HepG2 (cell line): ENCODE data around the gene LDLRAD3. TPM values are rescaled to one million over a fixed set of nuclear protein-coding genes. Genes with fewer than 3 reads are reported as not detected.

ENCODE experiments used
- ATAC-seq: fragments of 200-7000 bp; cut with Tn5 transposase; 3 replicates; pipeline ENCODE4 v1.9.1; 2020; ENCODE audit warnings: mild to moderate bottlenecking, moderate library complexity
- BruUV-seq: library from RNA; stranded (reverse); fragments of 400-500 nt; replicated peaks from 2 replicates; lab custom pipeline; 2021; lab: Mats Ljungman, UMichigan
- CTCF ChIA-PET: fragments of 300-600 bp; formaldehyde crosslinking; extraction: SDS; loops from one replicate; lab custom pipeline; 2021; ENCODE audit warnings: low total read pairs, inconsistent platforms, low intra/inter-chr PET ratio; lab: Yijun Ruan, JAX
- POLR2A ChIA-PET: fragments of 350-600 bp; sonication (Branson Sonifier 250); formaldehyde crosslinking; loops from one replicate; lab custom pipeline; 2020; ENCODE audit warnings: antibody characterized with exemption, inconsistent platforms; lab: Yijun Ruan, JAX
- DNase-seq: peaks from one replicate; pipeline ENCODE4 v3.0.0-alpha.2; 2015; ENCODE audit warnings: low spot score
- FAIRE-seq: peaks from 3 replicates; lab custom pipeline; 2011; peaks lifted over from hg19 to GRCh38; lab: Jason Lieb, UNC
- H2AFZ ChIP-seq: one replicate; pipeline ENCODE4 v1.6.1; 2011; ENCODE audit warnings: low read length, inconsistent platforms
- H3K27ac ChIP-seq: fragments of 300-600 bp; 3 replicates; pipeline ENCODE4 v1.8.0; 2011; ENCODE audit warnings: mixed run types, mild to moderate bottlenecking, mixed read lengths, low read length, inconsistent platforms; ENCODE audit not compliant: insufficient read depth; ENCODE audit errors: extremely low read length
- H3K27me3 ChIP-seq, 2 experiments: fragments of 200-600 bp in 1 of 2; 2 replicates in 1 of 2; 3 replicates in 1 of 2; pipeline versions ENCODE4 v1.6.0 to v1.8.0; 2011; ENCODE audit warnings: low read length in 2 of 2, mild to moderate bottlenecking in 2 of 2, moderate library complexity in 2 of 2, inconsistent platforms in 1 of 2; ENCODE audit not compliant: insufficient read depth in 2 of 2, control insufficient read depth in 1 of 2
- H3K36me3 ChIP-seq, 2 experiments: fragments of 200-600 bp in 1 of 2; replicated peaks in 1 of 2; 2 replicates in 1 of 2; 3 replicates in 1 of 2; pipeline versions ENCODE4 v1.5.1 to v1.8.0; 2011; ENCODE audit warnings: low read length in 2 of 2, inconsistent platforms in 1 of 2; ENCODE audit not compliant: insufficient read depth in 2 of 2, control insufficient read depth in 1 of 2
- H3K4me1 ChIP-seq: 2 replicates; pipeline ENCODE4 v1.5.1; 2012; ENCODE audit warnings: low read length, inconsistent platforms; ENCODE audit not compliant: insufficient read depth
- H3K4me2 ChIP-seq: 2 replicates; pipeline ENCODE4 v1.6.0; 2011; ENCODE audit warnings: low read depth, low read length, inconsistent platforms
- H3K4me3 ChIP-seq, 3 experiments: fragments of 200-600 bp in 1 of 3; sonication (generic), shearing (Covaris generic) in 1 of 3; replicated peaks in 1 of 3; 2 replicates each; pipeline ENCODE4 v1.5.1; 2011 to 2016; ENCODE audit warnings: low read length in 3 of 3, inconsistent platforms in 2 of 3, low read depth in 2 of 3, mild to moderate bottlenecking in 2 of 3, control low read depth in 1 of 3, mixed read lengths in 1 of 3; ENCODE audit not compliant: insufficient read depth in 1 of 3
- H3K79me2 ChIP-seq: one replicate; pipeline ENCODE4 v1.6.1; 2011; ENCODE audit warnings: low read length, inconsistent platforms; ENCODE audit not compliant: insufficient read depth
- H3K9ac ChIP-seq: 2 replicates; pipeline ENCODE4 v1.6.0; 2011; ENCODE audit warnings: mild to moderate bottlenecking, low read depth, low read length, inconsistent platforms; ENCODE audit not compliant: insufficient read depth
- H3K9me3 ChIP-seq: 2 replicates; pipeline ENCODE4 v1.5.1; 2012; ENCODE audit warnings: mild to moderate bottlenecking, low read length
- H4K20me1 ChIP-seq: 2 replicates; pipeline ENCODE4 v1.6.0; 2011; ENCODE audit warnings: inconsistent platforms, mild to moderate bottlenecking, low read length, moderate library complexity; ENCODE audit not compliant: insufficient read depth
- AHDC1 ChIP-seq: sonication (generic); formaldehyde crosslinking; IDR thresholded peaks from 2 replicates; pipeline ENCODE4 v1.5.1; 2020; ENCODE audit warnings: mild to moderate bottlenecking, missing genetic modification reagents, borderline replicate concordance
- ZMYM4 ChIP-seq: sonication (generic); formaldehyde crosslinking; IDR thresholded peaks from 2 replicates; pipeline ENCODE4 v1.8.1; 2023; ENCODE audit warnings: mild to moderate bottlenecking, missing genetic modification reagents
- ZNF225 ChIP-seq: sonication (generic); formaldehyde crosslinking; IDR thresholded peaks from 2 replicates; pipeline ENCODE4 v1.4.0; 2020; ENCODE audit warnings: mild to moderate bottlenecking, missing genetic modification reagents
- whole genome bisulfite sequencing: methylation state at CpG from one replicate; pipeline ENCODE4 v1.1.6; 2017; ENCODE audit warnings: low lambda C conversion rate; 5-methylcytosine and 5-hydroxymethylcytosine counted together
- in situ Hi-C: cut with HindIII; loops from 2 replicates; pipeline ENCODE4 v1.10.0; 2017; ENCODE audit warnings: low pct_unique_long_range_greater_than_20kb; ENCODE audit not compliant: extremely low pct_ligation_motif_present
- intact Hi-C: fragments of 100-400 bp; cut with micrococcal nuclease; formaldehyde crosslinking; loops from one replicate; pipeline ENCODE4 v1.10.0; 2022; ENCODE audit not compliant: unreplicated experiment
- polyA plus RNA-seq, 8 experiments: library from polyadenylated mRNA; depleted of rRNA in 3 of 8; stranded (reverse) in 7 of 8; unstranded in 1 of 8; fragments of >200 nt; fragmentation: Illumina TruSeq in 4 of 8; extraction: Trizol in 4 of 8; gene quantifications; 2 replicates each; pipeline versions ENCODE4 v1.2.1 to v1.2.3, GENCODE V29; 2011 to 2016; ENCODE audit warnings: low read depth in 4 of 8, missing spikeins in 1 of 8, mixed read lengths in 1 of 8; ENCODE audit not compliant: insufficient read depth in 1 of 8
- total RNA-seq, 5 experiments: library from RNA; depleted of rRNA; stranded (reverse); fragments of >200 nt; fragmentation: Illumina TruSeq; extraction: Trizol; gene quantifications; 2 replicates each; pipeline ENCODE4 v1.2.3, GENCODE V29; 2016; ENCODE audit warnings: low read depth in 1 of 5

The LDLRAD3 gene
- total and polyA plus RNA-seq, 2 of the 13 experiments (the other 11 are each of a cell fraction or from before 2014, with no cell fraction given), result 0.50 to 0.60 TPM

- FAIRE-seq (no peak), ATAC-seq (no peak), DNase-seq (no peak)
- TF ChIP-seq ZMYM4 (CRISPR knock-in tag), result no peak
- no peak for TF ChIP-seq ZNF225
- intact Hi-C loops (no loop called here), in situ Hi-C loops (no loop called here)
- H3K9me3 ChIP-seq, result no peaks in the 10 kb centered on the region
- H4K20me1 ChIP-seq, result no peaks in the 10 kb centered on the region
- H2AFZ ChIP-seq, result no peak overlapping the region
- H3K36me3 ChIP-seq, result no peaks in the 10 kb centered on the region
- WGBS, result 63% methylated on average over 3 of the region's 3 CpGs
- H3K4me3 ChIP-seq, result no peak overlapping the region
- H3K27me3 ChIP-seq, result peaks cover 7 to 33% of the 10 kb centered on the region in 2 experiments
- H3K79me2 ChIP-seq, result no peaks in the 10 kb centered on the region
- H3K4me2 ChIP-seq, result no peak overlapping the region
- no peak overlapping the region for H3K27ac ChIP-seq
- no TSS peak for BruUV-seq
- H3K4me1 ChIP-seq, result no peaks in the 10 kb centered on the region
- ChIA-PET CTCF (no interaction called here), POLR2A (no interaction called here)
- no peak overlapping the region for H3K9ac ChIP-seq
Measured at GRCh38 chr11:35949242-35949641, 5.4 kb downstream of the LDLRAD3 start.

GRCh38 chr11:35950082-35950481 lies 6.2 kb downstream of the LDLRAD3 start:
- FAIRE-seq (no peak), DNase-seq (no peak), ATAC-seq (no peak)
- H3K4me1 ChIP-seq, result no peaks in the 10 kb centered on the region
- no TSS peak for BruUV-seq
- H3K4me3 ChIP-seq, result no peak overlapping the region
- H3K9me3 ChIP-seq, result no peaks in the 10 kb centered on the region
- no peak overlapping the region for H2AFZ ChIP-seq
- H3K36me3 ChIP-seq, result no peaks in the 10 kb centered on the region
- no peaks in the 10 kb centered on the region for H3K79me2 ChIP-seq
- ChIA-PET CTCF (no interaction called here), POLR2A (no interaction called here)
- no peak overlapping the region for H3K9ac ChIP-seq
- no peak overlapping the region for H3K4me2 ChIP-seq
- intact Hi-C loops, result no loop called here
- in situ Hi-C loops, result no loop called here
- H4K20me1 ChIP-seq, result no peaks in the 10 kb centered on the region
- no peak for TF ChIP-seq AHDC1 (CRISPR knock-in tag)
- WGBS, result 6% methylated on average over 4 of the region's 5 CpGs
- H3K27me3 ChIP-seq, result peaks cover 4 to 24% of the 10 kb centered on the region in 2 experiments
- no peak overlapping the region for H3K27ac ChIP-seq
